Measurements from ENCODE around the gene CCR7. TPM values are rescaled to one million over a fixed set of nuclear protein-coding genes. Genes with fewer than 3 reads are reported as not detected.

CCR7 gene
- total RNA-seq, 4 donors from 2014 or later, result 1.2 TPM; not detected in 3

GRCh38 chr17:40551091-40551878 is 14.0 kb downstream of the CCR7 start:
- peak; percentile 91 to 92 for DNase-seq (ENCODE audit: low spot score in 2 of 2)
- TF ChIP-seq POLR2AphosphoS5 (IDR thresholded peaks at IDR 0.05), result peak; percentile 27 to 93 (median 81)
- TF ChIP-seq POLR2A (IDR thresholded peaks at IDR 0.05), result no peak
- Histone ChIP-seq H3K9me3 (no peaks in the 10 kb centered on the region), H3K27me3 (no peaks in the 10 kb centered on the region), H3K27ac (peak overlapping the region; percentile 92), H3K4me1 (peaks cover 83% of the 10 kb centered on the region), H3K4me3 (no peak overlapping the region), H3K36me3 (no peaks in the 10 kb centered on the region)
- 51% methylated on average over 6 of the region's 6 CpGs for WGBS

GRCh38 chr17:40550608-40551007 is 14.7 kb downstream of the CCR7 start:
- Histone ChIP-seq H3K27me3 (no peaks in the 10 kb centered on the region), H3K36me3 (no peaks in the 10 kb centered on the region), H3K9me3 (no peaks in the 10 kb centered on the region), H3K4me1 (peaks cover 79% of the 10 kb centered on the region), H3K27ac (peak overlapping the region; percentile 92), H3K4me3 (no peak overlapping the region)
- DNase-seq (ENCODE audit: low spot score in 2 of 2), result peak; percentile 90
- 57% methylated on average over 8 of the region's 8 CpGs for WGBS
- no peak for TF ChIP-seq POLR2AphosphoS5 (IDR thresholded peaks at IDR 0.05)
- no peak for TF ChIP-seq EP300 (IDR thresholded peaks at IDR 0.05)
- peak in 1 of 2 donors; percentile 39 for TF ChIP-seq POLR2A (IDR thresholded peaks at IDR 0.05)
- TF ChIP-seq CTCF (IDR thresholded peaks at IDR 0.05), result no peak

DNA sequence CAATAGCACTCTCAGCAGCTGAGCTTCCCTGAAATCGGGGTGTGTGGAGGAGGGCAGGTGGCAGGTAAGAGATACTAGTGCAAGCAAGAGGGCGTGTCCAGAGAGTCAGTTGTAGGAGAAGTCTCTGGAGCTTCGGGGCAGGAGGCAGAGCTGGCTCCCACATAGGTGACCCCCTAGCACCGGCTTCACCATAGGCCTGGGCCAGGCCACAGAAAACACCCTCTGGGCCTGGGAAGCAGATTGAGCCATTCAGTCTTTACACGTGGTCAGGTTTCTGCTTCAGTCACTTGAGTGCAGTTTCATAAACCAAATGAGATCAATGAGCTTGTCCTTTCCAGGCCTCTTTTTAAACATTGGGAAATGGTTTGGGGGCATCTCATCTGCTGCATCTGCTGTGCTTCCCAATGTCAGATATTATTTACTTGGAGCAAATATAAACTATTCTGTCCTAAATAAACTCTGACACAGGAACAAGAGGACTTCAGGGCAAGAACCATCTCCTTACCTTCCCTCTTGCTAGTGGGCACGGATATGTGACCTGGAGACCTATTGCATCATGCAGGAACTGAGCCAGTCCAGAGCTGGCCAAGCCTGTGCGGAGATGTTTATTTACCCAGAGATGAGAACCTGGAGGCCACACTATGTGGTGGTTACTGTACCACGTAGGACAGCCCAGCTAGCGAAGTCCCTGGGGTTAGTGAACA is 16.1 kb downstream of the CCR7 start:
- WGBS, result 52% methylated on average over 9 of the region's 9 CpGs

GRCh38 chr17:40548491-40548981 is 16.7 kb downstream of the CCR7 start:
- Histone ChIP-seq H3K4me1 (peaks cover 72% of the 10 kb centered on the region), H3K27me3 (no peaks in the 10 kb centered on the region), H3K9me3 (no peaks in the 10 kb centered on the region), H3K27ac (peak overlapping the region; percentile 92), H3K36me3 (no peaks in the 10 kb centered on the region), H3K4me3 (no peak overlapping the region)
- peak; percentile 53 to 60 for DNase-seq (ENCODE audit: low spot score in 2 of 2)
- 74% methylated on average over 9 of the region's 9 CpGs for WGBS
- TF ChIP-seq POLR2AphosphoS5 (IDR thresholded peaks at IDR 0.05) (no peak), CTCF (IDR thresholded peaks at IDR 0.05) (no peak), POLR2A (IDR thresholded peaks at IDR 0.05) (no peak), EP300 (IDR thresholded peaks at IDR 0.05) (no peak)

More for the DNA sequence above, 16.1 kb downstream of the CCR7 start:
- Histone ChIP-seq H3K4me1 (peaks cover 71% of the 10 kb centered on the region), H3K4me3 (no peak overlapping the region), H3K27me3 (no peaks in the 10 kb centered on the region), H3K9me3 (no peaks in the 10 kb centered on the region), H3K36me3 (no peaks in the 10 kb centered on the region), H3K27ac (peak overlapping the region; percentile 92)
- peak; percentile 71 to 78 for DNase-seq (ENCODE audit: low spot score in 2 of 2)
- TF ChIP-seq POLR2A (IDR thresholded peaks at IDR 0.05), result no peak
- no peak for TF ChIP-seq POLR2AphosphoS5 (IDR thresholded peaks at IDR 0.05)
- no peak for TF ChIP-seq CTCF (IDR thresholded peaks at IDR 0.05)
- TF ChIP-seq EP300 (IDR thresholded peaks at IDR 0.05), result no peak

GRCh38 chr17:40547785-40548478 is 17.3 kb downstream of the CCR7 start:
- H3K4me1 ChIP-seq, result peaks cover 72% of the 10 kb centered on the region
- TF ChIP-seq POLR2A (IDR thresholded peaks at IDR 0.05), result no peak
- TF ChIP-seq POLR2AphosphoS5 (IDR thresholded peaks at IDR 0.05), result no peak
- no peak for TF ChIP-seq CTCF (IDR thresholded peaks at IDR 0.05)
- TF ChIP-seq EP300 (IDR thresholded peaks at IDR 0.05), result no peak

More at GRCh38 chr17:40547785-40548478, 17.3 kb downstream of the CCR7 start:
- H3K4me3 ChIP-seq, result no peak overlapping the region
- H3K27me3 ChIP-seq, result no peaks in the 10 kb centered on the region
- no peaks in the 10 kb centered on the region for H3K9me3 ChIP-seq
- no peaks in the 10 kb centered on the region for H3K36me3 ChIP-seq
- DNase-seq (ENCODE audit: low spot score in 2 of 2), result peak in 1 of 2 donors; percentile 40
- WGBS, result 58% methylated on average over 2 of the region's 2 CpGs
- H3K27ac ChIP-seq, result peak overlapping the region; percentile 92

All from suprapubic skin (tissue), 4 donors.